Measurements from ENCODE around the gene C1orf198. TPM values are rescaled to one million over a fixed set of nuclear protein-coding genes. Genes with fewer than 3 reads are reported as not detected.

The C1orf198 gene
- total RNA-seq, 1 donor from 2014 or later = 27.3 TPM

DNA sequence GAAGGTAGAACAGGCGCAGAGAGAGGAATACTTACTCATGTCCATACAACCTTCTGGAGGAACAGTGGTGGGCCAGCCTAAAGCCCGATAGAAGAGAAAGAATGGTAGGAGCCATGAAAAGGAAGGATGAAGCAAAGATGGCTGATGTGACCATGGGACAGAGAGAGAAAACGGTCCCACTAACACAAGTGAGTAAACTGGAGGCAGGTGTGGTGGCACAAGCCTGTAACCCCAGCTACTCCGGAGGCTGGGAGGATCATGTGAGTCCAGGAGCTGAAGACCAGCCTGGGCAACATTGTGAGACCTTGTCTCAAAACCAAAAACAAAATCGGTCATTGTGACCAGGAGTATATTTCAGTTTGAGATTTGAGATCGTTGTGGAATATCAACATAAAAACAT is 49.4 kb downstream of the C1orf198 start:
- H3K4me1 Mint-ChIP-seq (ENCODE audit: low read depth, unreplicated experiment) = peaks cover 12% of the 10 kb centered on the region
- H3K27me3 Mint-ChIP-seq (ENCODE audit: unreplicated experiment) = peaks cover 3% of the 10 kb centered on the region
- DNase-seq = no peak
- no peaks in the 10 kb centered on the region for H3K36me3 Mint-ChIP-seq (ENCODE audit: unreplicated experiment)
- H3K27ac Mint-ChIP-seq (ENCODE audit: unreplicated experiment) = no peak overlapping the region
- peaks cover 2% of the 10 kb centered on the region for H3K9me3 Mint-ChIP-seq (ENCODE audit: unreplicated experiment)
- TF ChIP-seq, protein P1, sequence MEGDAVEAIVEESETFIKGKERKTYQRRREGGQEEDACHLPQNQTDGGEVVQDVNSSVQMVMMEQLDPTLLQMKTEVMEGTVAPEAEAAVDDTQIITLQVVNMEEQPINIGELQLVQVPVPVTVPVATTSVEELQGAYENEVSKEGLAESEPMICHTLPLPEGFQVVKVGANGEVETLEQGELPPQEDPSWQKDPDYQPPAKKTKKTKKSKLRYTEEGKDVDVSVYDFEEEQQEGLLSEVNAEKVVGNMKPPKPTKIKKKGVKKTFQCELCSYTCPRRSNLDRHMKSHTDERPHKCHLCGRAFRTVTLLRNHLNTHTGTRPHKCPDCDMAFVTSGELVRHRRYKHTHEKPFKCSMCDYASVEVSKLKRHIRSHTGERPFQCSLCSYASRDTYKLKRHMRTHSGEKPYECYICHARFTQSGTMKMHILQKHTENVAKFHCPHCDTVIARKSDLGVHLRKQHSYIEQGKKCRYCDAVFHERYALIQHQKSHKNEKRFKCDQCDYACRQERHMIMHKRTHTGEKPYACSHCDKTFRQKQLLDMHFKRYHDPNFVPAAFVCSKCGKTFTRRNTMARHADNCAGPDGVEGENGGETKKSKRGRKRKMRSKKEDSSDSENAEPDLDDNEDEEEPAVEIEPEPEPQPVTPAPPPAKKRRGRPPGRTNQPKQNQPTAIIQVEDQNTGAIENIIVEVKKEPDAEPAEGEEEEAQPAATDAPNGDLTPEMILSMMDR (IDR thresholded peaks at IDR 0.05; ENCODE audit: partially characterized antibody, unreplicated experiment) = no peak
- no peak overlapping the region for H3K4me3 Mint-ChIP-seq (ENCODE audit: unreplicated experiment)

DNA sequence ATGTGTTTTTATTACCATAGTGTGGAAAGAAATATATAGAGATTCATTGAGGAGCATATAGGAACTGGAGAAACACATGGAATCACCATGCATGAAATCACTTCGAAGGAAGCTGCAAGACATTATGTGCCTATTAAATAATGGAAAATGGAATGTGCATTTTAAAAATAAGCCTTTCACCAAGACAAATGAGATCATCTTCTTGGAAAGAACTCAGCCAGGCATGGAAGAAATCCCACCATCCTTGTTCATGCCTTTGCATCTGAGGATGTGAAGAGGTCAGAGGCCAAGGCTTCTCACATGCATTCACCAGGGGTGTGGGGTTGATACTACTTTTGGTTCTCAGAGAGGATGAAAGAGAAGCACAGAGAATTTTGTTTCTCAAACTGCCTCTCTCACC is 50.0 kb downstream of the C1orf198 start:
- H3K9me3 Mint-ChIP-seq (ENCODE audit: unreplicated experiment) = peaks cover 2% of the 10 kb centered on the region
- TF ChIP-seq, protein P1 (IDR thresholded peaks at IDR 0.05; ENCODE audit: partially characterized antibody, unreplicated experiment) = no peak
- H3K4me1 Mint-ChIP-seq (ENCODE audit: low read depth, unreplicated experiment) = peaks cover 9% of the 10 kb centered on the region
- no peak for DNase-seq
- H3K36me3 Mint-ChIP-seq (ENCODE audit: unreplicated experiment) = no peaks in the 10 kb centered on the region
- no peak overlapping the region for H3K27ac Mint-ChIP-seq (ENCODE audit: unreplicated experiment)
- peaks cover 3% of the 10 kb centered on the region for H3K27me3 Mint-ChIP-seq (ENCODE audit: unreplicated experiment)
- H3K4me3 Mint-ChIP-seq (ENCODE audit: unreplicated experiment) = no peak overlapping the region

DNA sequence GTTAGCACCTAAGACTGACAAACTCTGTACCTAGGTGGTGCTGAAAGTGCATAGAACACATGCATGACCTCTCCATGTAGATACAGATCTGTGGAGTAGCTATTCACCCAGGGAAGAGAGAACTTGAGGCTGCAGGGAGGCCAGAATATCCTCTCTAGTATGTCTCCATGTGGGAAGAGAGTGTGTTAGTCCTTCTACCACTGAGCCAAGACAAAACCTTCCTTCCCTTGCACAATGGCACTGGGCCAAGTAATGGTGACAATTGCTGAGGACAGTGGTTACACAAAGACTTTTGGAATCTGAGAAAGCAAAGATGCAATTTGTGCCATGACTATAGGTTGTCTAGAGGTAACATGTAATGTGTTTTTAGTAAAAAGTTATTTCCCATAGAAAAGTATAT is 52.3 kb downstream of the C1orf198 start:
- TF ChIP-seq, protein P1 (IDR thresholded peaks at IDR 0.05; ENCODE audit: partially characterized antibody, unreplicated experiment) = no peak
- no peak for DNase-seq
- peaks cover 12% of the 10 kb centered on the region for H3K36me3 Mint-ChIP-seq (ENCODE audit: unreplicated experiment)
- H3K27ac Mint-ChIP-seq (ENCODE audit: unreplicated experiment) = peak overlapping the region; percentile 23
- peaks cover 5% of the 10 kb centered on the region for H3K4me1 Mint-ChIP-seq (ENCODE audit: low read depth, unreplicated experiment)
- no peak overlapping the region for H3K4me3 Mint-ChIP-seq (ENCODE audit: unreplicated experiment)
- H3K9me3 Mint-ChIP-seq (ENCODE audit: unreplicated experiment) = no peaks in the 10 kb centered on the region
- peaks cover 1% of the 10 kb centered on the region for H3K27me3 Mint-ChIP-seq (ENCODE audit: unreplicated experiment)

DNA sequence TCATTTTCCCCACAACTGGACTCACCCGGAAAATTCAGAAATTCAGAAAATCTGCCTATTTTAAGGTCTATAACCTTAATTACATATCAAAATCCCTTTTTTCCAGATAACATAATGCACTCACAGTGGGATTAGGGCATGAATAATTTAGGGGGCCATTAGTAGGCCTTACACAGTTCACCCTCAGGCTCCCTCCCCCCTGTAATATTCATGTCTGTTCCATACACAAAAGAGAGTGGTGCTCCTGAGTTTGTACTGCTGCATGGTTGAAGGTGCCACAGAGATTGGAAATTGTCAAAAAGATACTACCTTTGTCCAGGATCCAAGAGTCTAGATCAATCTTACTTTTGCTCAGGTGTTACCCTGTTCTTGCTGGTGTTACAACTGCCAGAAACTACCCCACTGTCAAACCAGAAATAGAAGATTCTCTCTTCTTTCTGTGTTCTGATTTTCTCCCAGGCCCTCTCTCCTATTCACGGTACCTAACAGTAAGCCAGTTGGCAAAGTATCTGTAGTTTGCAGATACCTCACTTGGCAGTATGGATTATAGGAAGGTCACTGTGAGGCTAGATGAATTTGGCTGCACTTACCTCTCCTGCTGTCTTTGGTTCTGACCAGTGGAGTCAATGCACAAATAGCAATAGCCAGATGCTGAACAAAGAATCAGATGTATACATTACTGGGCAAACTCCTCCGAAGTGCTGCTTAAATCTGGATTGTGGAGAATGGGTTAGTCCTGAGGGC is 53.2 kb downstream of the C1orf198 start:
- H3K27me3 Mint-ChIP-seq (ENCODE audit: unreplicated experiment) = peaks cover 1% of the 10 kb centered on the region
- peaks cover 12% of the 10 kb centered on the region for H3K36me3 Mint-ChIP-seq (ENCODE audit: unreplicated experiment)
- TF ChIP-seq, protein P1 (IDR thresholded peaks at IDR 0.05; ENCODE audit: partially characterized antibody, unreplicated experiment) = no peak
- peak overlapping the region; percentile 86 for H3K27ac Mint-ChIP-seq (ENCODE audit: unreplicated experiment)
- H3K4me3 Mint-ChIP-seq (ENCODE audit: unreplicated experiment) = no peak overlapping the region
- no peaks in the 10 kb centered on the region for H3K9me3 Mint-ChIP-seq (ENCODE audit: unreplicated experiment)
- no peaks in the 10 kb centered on the region for H3K4me1 Mint-ChIP-seq (ENCODE audit: low read depth, unreplicated experiment)
- DNase-seq = no peak

DNA sequence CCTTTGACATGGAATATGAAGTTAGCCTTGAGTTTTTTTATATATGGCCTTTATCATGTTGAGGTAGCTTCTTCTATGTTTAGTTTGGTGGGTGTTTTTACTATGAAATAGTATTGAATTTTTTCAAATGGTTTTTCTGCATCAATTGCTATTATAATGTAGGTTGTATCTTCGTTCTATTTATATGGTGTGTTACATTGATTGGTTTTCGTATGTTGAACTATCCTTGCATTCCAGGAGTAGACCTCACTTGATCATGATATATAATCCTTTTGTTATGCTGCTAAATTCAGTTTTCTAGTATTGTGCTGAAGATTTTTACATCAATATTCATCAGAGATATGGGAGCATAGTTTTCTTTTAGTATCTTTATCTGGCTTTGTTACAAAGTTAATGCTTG is 55.8 kb downstream of the C1orf198 start:
- H3K4me3 Mint-ChIP-seq (ENCODE audit: unreplicated experiment) = no peak overlapping the region
- no peaks in the 10 kb centered on the region for H3K4me1 Mint-ChIP-seq (ENCODE audit: low read depth, unreplicated experiment)
- peaks cover 12% of the 10 kb centered on the region for H3K36me3 Mint-ChIP-seq (ENCODE audit: unreplicated experiment)
- peaks cover 1% of the 10 kb centered on the region for H3K27me3 Mint-ChIP-seq (ENCODE audit: unreplicated experiment)
- no peaks in the 10 kb centered on the region for H3K9me3 Mint-ChIP-seq (ENCODE audit: unreplicated experiment)
- DNase-seq = no peak
- H3K27ac Mint-ChIP-seq (ENCODE audit: unreplicated experiment) = no peak overlapping the region
- TF ChIP-seq, protein P1 (IDR thresholded peaks at IDR 0.05; ENCODE audit: partially characterized antibody, unreplicated experiment) = no peak
